ENCODE measurements around the gene HDAC3.

The HDAC3 gene

GRCh38 chr5:141680178-141680577, 43.5 kb upstream of the HDAC3 start:
- no peak overlapping the region for H3K4me3 ChIP-seq (ENCODE audit: low read depth, low read length)
- no peak for TF ChIP-seq CTCF (IDR thresholded peaks at IDR 0.05; ENCODE audit: borderline replicate concordance, insufficient read depth, low read depth, low read length)

- H3K4me3 ChIP-seq (ENCODE audit: low read depth, low read length), result no peak overlapping the region
- no peak; the same call in 1 of the 2 replicates for TF ChIP-seq CTCF (IDR thresholded peaks at IDR 0.05; ENCODE audit: borderline replicate concordance, insufficient read depth, low read depth, low read length)
These were observed 40.8 kb upstream of the HDAC3 start for GRCh38 chr5:141677415-141677814.

- H3K4me3 ChIP-seq (ENCODE audit: low read depth, low read length), result no peak overlapping the region
- TF ChIP-seq CTCF (IDR thresholded peaks at IDR 0.05; ENCODE audit: borderline replicate concordance, insufficient read depth, low read depth, low read length), result no peak
These were observed 39.0 kb upstream of the HDAC3 start for GRCh38 chr5:141675672-141676071.

GRCh38 chr5:141674747-141675146, 38.1 kb upstream of the HDAC3 start:
- TF ChIP-seq CTCF (IDR thresholded peaks at IDR 0.05; ENCODE audit: borderline replicate concordance, insufficient read depth, low read depth, low read length), result no peak
- H3K4me3 ChIP-seq (ENCODE audit: low read depth, low read length), result no peak overlapping the region

- no peak overlapping the region for H3K4me3 ChIP-seq (ENCODE audit: low read depth, low read length)
- no peak for TF ChIP-seq CTCF (IDR thresholded peaks at IDR 0.05; ENCODE audit: borderline replicate concordance, insufficient read depth, low read depth, low read length)
These were observed 36.5 kb upstream of the HDAC3 start for GRCh38 chr5:141672841-141673813.

- TF ChIP-seq CTCF (IDR thresholded peaks at IDR 0.05; ENCODE audit: borderline replicate concordance, insufficient read depth, low read depth, low read length), result no peak
- no peak overlapping the region for H3K4me3 ChIP-seq (ENCODE audit: low read depth, low read length)
These were observed 35.6 kb upstream of the HDAC3 start for GRCh38 chr5:141672071-141672840.

Data from GM12875 (cell line).